OCI-LY1 (cell line): ENCODE measurements around the gene GNAS.

ENCODE experiments used
- H2AFZ ChIP-seq: fragments of 200-600 bp; sonication (generic), shearing (Covaris generic); 2 replicates; pipeline ENCODE4 v1.6.0; 2014; ENCODE audit warnings: antibody characterized with exemption, mild to moderate bottlenecking, low read length
- H3F3A ChIP-seq: fragments of 200-600 bp; sonication (generic), shearing (Covaris generic); 2 replicates; pipeline ENCODE4 v1.6.0; 2014; ENCODE audit warnings: mild to moderate bottlenecking, antibody characterized with exemption, low read length, moderate library complexity; ENCODE audit not compliant: insufficient read depth
- H3K27ac ChIP-seq: fragments of 200-600 bp; sonication (generic); 2 replicates; pipeline ENCODE4 v1.5.1; 2014; ENCODE audit warnings: low read length, mixed run types, mild to moderate bottlenecking, low read depth; ENCODE audit not compliant: poor library complexity, severe bottlenecking
- H3K27me3 ChIP-seq: fragments of 200-600 bp; sonication (generic); 2 replicates; pipeline ENCODE4 v1.6.0; 2014; ENCODE audit warnings: antibody characterized with exemption, mild to moderate bottlenecking, low read length, moderate library complexity; ENCODE audit not compliant: insufficient read depth
- H3K36me3 ChIP-seq: fragments of 200-600 bp; sonication (generic); 2 replicates; pipeline ENCODE4 v1.6.1; 2014; ENCODE audit warnings: mild to moderate bottlenecking, antibody characterized with exemption, low read length, moderate library complexity, mixed read lengths; ENCODE audit not compliant: insufficient read depth
- H3K4me1 ChIP-seq: fragments of 200-600 bp; sonication (generic); 2 replicates; pipeline ENCODE4 v1.5.1; 2014; ENCODE audit warnings: mild to moderate bottlenecking, low read length, moderate library complexity; ENCODE audit not compliant: insufficient read depth, severe bottlenecking
- H3K4me2 ChIP-seq: fragments of 200-600 bp; sonication (generic), shearing (Covaris generic); 2 replicates; pipeline ENCODE4 v1.6.1; 2014; ENCODE audit warnings: low read length
- H3K4me3 ChIP-seq: fragments of 200-600 bp; sonication (generic); 2 replicates; pipeline ENCODE4 v1.5.1; 2014; ENCODE audit warnings: low read length, low read depth, mild to moderate bottlenecking, mixed read lengths; ENCODE audit not compliant: poor library complexity, severe bottlenecking
- H3K79me2 ChIP-seq: fragments of 200-600 bp; shearing (Covaris generic); 2 replicates; pipeline ENCODE4 v1.6.1; 2016; ENCODE audit warnings: mixed run types, low read length, mixed read lengths; ENCODE audit not compliant: insufficient read depth
- H3K9ac ChIP-seq: fragments of 200-600 bp; sonication (generic), shearing (Covaris generic); 2 replicates; pipeline ENCODE4 v1.6.1; 2014; ENCODE audit warnings: mild to moderate bottlenecking, low read length, mixed read lengths
- H3K9me2 ChIP-seq: fragments of 200-600 bp; sonication (generic), shearing (Covaris generic); 2 replicates; pipeline ENCODE4 v1.6.1; 2014; ENCODE audit warnings: low read depth, mild to moderate bottlenecking, low read length, mixed read lengths
- H3K9me3 ChIP-seq: fragments of 200-600 bp; shearing (Covaris generic); 2 replicates; pipeline ENCODE4 v1.6.1; 2014; ENCODE audit warnings: low read length, mixed read lengths
- H4K20me1 ChIP-seq: fragments of 200-600 bp; sonication (generic), shearing (Covaris generic); 2 replicates; pipeline ENCODE4 v1.6.0; 2016; ENCODE audit warnings: mild to moderate bottlenecking, low read length; ENCODE audit not compliant: insufficient read depth
- CTCF ChIP-seq: fragments of 200-600 bp; sonication (generic), shearing (Covaris generic); IDR thresholded peaks from 2 replicates; pipeline ENCODE4 v1.5.1; 2017; ENCODE audit warnings: mild to moderate bottlenecking, antibody characterized with exemption, low read length, moderate library complexity, mixed read lengths
- EZH2 ChIP-seq: fragments of 200-600 bp; sonication (generic), shearing (Covaris generic); IDR thresholded peaks from 2 replicates; pipeline ENCODE4 v1.8.0; 2017; ENCODE audit warnings: borderline replicate concordance, mixed run types, mild to moderate bottlenecking, antibody characterized with exemption, low read length, moderate library complexity, mixed read lengths

GNAS gene

GRCh38 chr20:58883241-58883691 is 30.8 kb downstream of the GNAS start:
- Histone ChIP-seq H3K9me3 (no peaks in the 10 kb centered on the region), H3K79me2 (no peaks in the 10 kb centered on the region), H4K20me1 (no peaks in the 10 kb centered on the region), H3K4me3 (no peak overlapping the region), H3K36me3 (no peaks in the 10 kb centered on the region), H3K27me3 (no peaks in the 10 kb centered on the region), H3F3A (0 out of 2 replicates have a peak, but pooled peaks cover 4% of the 10 kb centered on the region), H3K4me1 (peaks cover 9% of the 10 kb centered on the region), H3K27ac (no peak overlapping the region), H3K9ac (no peak overlapping the region), H3K4me2 (no peak overlapping the region), H3K9me2 (no peaks in the 10 kb centered on the region), H2AFZ (no peak overlapping the region)
- TF ChIP-seq EZH2 = no peak
- no peak for TF ChIP-seq CTCF

- H3K9me3 ChIP-seq = no peaks in the 10 kb centered on the region
- TF ChIP-seq EZH2 = no peak
- TF ChIP-seq CTCF = no peak
Observed at GRCh38 chr20:58884966-58885365, 32.5 kb downstream of the GNAS start.

DNA sequence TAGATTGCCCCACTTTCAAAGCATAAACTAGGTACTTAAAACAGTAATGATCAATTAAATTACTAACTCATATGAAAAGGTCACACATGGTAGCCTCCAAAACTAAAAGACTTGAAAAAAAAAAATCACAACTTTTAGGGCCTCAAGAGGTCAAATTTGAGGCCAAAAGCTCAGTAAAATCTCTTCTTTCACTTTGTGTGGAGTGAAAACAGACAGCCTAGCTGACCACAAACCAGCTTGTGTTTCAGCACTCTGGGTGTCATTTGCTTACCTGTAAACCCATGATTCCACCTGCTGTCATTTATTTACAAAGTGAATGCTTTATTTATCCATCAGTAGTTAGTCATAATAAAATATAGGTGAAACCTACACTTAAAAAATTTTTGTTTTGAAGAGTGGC is 34.0 kb downstream of the GNAS start:
- TF ChIP-seq EZH2 (no peak), CTCF (no peak)
- Histone ChIP-seq H3K4me2 (no peak overlapping the region), H3K79me2 (no peaks in the 10 kb centered on the region), H3F3A (0 out of 2 replicates have a peak, but pooled peaks cover 4% of the 10 kb centered on the region), H4K20me1 (no peaks in the 10 kb centered on the region), H3K4me1 (peaks cover 14% of the 10 kb centered on the region), H3K36me3 (no peaks in the 10 kb centered on the region), H2AFZ (no peak overlapping the region), H3K4me3 (no peak overlapping the region), H3K9ac (no peak overlapping the region), H3K9me2 (no peaks in the 10 kb centered on the region), H3K27ac (no peak overlapping the region), H3K27me3 (no peaks in the 10 kb centered on the region), H3K9me3 (no peaks in the 10 kb centered on the region)

More at GRCh38 chr20:58884966-58885365, 32.5 kb downstream of the GNAS start:
- no peak overlapping the region for H3K4me2 ChIP-seq
- H3K36me3 ChIP-seq = no peaks in the 10 kb centered on the region
- H3F3A ChIP-seq = 0 out of 2 replicates have a peak, but pooled peaks cover 4% of the 10 kb centered on the region
- no peak overlapping the region for H2AFZ ChIP-seq
- no peak overlapping the region for H3K9ac ChIP-seq
- no peaks in the 10 kb centered on the region for H3K27me3 ChIP-seq
- H3K4me1 ChIP-seq = peaks cover 9% of the 10 kb centered on the region
- H3K79me2 ChIP-seq = no peaks in the 10 kb centered on the region
- H4K20me1 ChIP-seq = no peaks in the 10 kb centered on the region
- H3K4me3 ChIP-seq = no peak overlapping the region
- no peak overlapping the region for H3K27ac ChIP-seq
- no peaks in the 10 kb centered on the region for H3K9me2 ChIP-seq
